Heart left ventricle (tissue), 13 donors: ENCODE data around the gene SERINC5.

ENCODE experiments used
- CTCF ChIP-seq, 12 donors: fragments of 200-600 bp; sonication (generic) in 4 of 12; IDR thresholded peaks; one replicate each; pipeline versions ENCODE4 v1.5.0 to v1.8.0; 2018 to 2022; ENCODE audit warnings: antibody characterized with exemption in 12 of 12, mild to moderate bottlenecking in 5 of 12
- POLR2A ChIP-seq, 2 donors: fragments of 450-650 bp; IDR thresholded peaks; one replicate each; pipeline ENCODE4 v1.6.1; 2017; ENCODE audit warnings: antibody characterized with exemption in 2 of 2, mild to moderate bottlenecking in 2 of 2, moderate library complexity in 2 of 2
- donor health status: ischemic (EF 13 %, LVEDD 7.1; RV severe dilation, severe dysfunction).
- donor health status: DM: no; HTN: yes; CAD: no.
- donor health status: DM: no; HTN: no; CAD: no.
- donor health status: ischemic (EF 25% LVEDD 6.9; RV normal size, moderate dysfunction).
- donor health status: ischemic (EF 25% LVEDD 5.7; RV mildly dilated, moderate dysfunction).
- donor health status: ischemic (EF 35%, LVEDD 5.7; RV mildly dilated, moderate dysfunction).
- donor health status: nonischemic (EF 11% LVEDD 7.7; RV severe dilation, severe dysfunction).
- donor health status: DM: yes; HTN: yes; CAD: no.
- donor health status: PGD.
- donor health status: ischemic (EF 29% LVEDD 5.4; RV normal size, mild dysfunction).
- donor health status: nonischemic (EF 23%, LVEDD 6.1; RV moderate dilation, normal function).

GRCh38 chr5:80248378-80248777, 7.5 kb downstream of the SERINC5 start:
- no peak for TF ChIP-seq CTCF (IDR thresholded peaks at IDR 0.05)
- no peak for TF ChIP-seq POLR2A (IDR thresholded peaks at IDR 0.05)
